NCI-H82 (cell line): ENCODE measurements around the gene UCN3.
A peak's percentile ranks its signal among the peaks of the same experiment; 100 is the strongest.
"Not testable (repeated sequence)": the region's sequence is repeated elsewhere in the genome, so short reads cannot be mapped to it uniquely, and the experiment has no call there.

Source experiments
- DNase-seq: peaks from one replicate; lab custom pipeline; 2025; lab: John Stamatoyannopoulos, UW

Gene UCN3

GRCh38 chr10:5410787-5411186 lies 46.0 kb downstream of the UCN3 start:
- DNase-seq = not testable (repeated sequence)

GRCh38 chr10:5411941-5412276 lies 47.1 kb downstream of the UCN3 start:
- DNase-seq = peak; percentile 75

- peak; percentile 95 for DNase-seq
These were observed 47.6 kb downstream of the UCN3 start, which contains the start of gene NET1 for GRCh38 chr10:5412277-5412941. Gene NET1 (plus strand): TSS chr10:5412557. CDS start chr10:5412693, 136 bp downstream.

GRCh38 chr10:5413012-5413938 lies 48.5 kb downstream of the UCN3 start:
- peak; percentile 44 for DNase-seq

GRCh38 chr10:5416981-5417380 lies 52.2 kb downstream of the UCN3 start:
- peak; percentile 41 for DNase-seq

- DNase-seq = no peak
These were observed 53.8 kb downstream of the UCN3 start for GRCh38 chr10:5418584-5418983.

- DNase-seq = no peak
These were observed 54.8 kb downstream of the UCN3 start for GRCh38 chr10:5419466-5420094.

- DNase-seq = no peak
These were observed 59.0 kb downstream of the UCN3 start for GRCh38 chr10:5423771-5424170.
